ENCODE data around the gene GAS7.

DNA sequence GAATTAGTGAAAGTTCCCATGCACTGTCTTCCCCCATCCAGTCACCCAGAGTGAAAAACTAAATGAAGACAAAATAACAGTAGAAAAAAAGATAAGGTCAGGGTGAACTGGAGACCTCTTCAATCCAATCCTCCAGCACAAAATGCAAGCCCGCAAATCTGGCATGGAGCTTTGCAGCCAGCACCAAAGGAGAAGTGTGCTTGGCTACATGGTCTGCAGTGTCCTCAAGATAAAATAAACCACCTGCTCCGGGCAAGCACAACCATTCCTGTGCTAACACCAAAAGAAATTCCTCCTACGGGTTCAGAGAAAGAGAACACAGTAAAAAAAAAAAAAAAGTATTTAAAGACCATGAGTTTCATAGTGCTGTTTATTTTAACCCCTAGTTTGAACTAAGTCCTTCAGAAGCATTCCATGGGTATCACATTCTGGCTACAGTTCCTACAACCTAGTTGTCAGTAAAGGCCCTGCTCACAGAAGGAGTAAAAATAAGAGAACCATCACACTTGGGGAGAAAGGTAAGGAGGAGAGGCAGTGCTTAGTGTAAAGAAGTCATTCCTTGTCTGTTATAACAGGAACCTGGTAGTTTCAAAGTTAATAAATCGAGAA is 109.1 kb downstream of the GAS7 start:
- no peak for TF ChIP-seq POLR2A (IDR thresholded peaks at IDR 0.05)
- TF ChIP-seq, protein P1, sequence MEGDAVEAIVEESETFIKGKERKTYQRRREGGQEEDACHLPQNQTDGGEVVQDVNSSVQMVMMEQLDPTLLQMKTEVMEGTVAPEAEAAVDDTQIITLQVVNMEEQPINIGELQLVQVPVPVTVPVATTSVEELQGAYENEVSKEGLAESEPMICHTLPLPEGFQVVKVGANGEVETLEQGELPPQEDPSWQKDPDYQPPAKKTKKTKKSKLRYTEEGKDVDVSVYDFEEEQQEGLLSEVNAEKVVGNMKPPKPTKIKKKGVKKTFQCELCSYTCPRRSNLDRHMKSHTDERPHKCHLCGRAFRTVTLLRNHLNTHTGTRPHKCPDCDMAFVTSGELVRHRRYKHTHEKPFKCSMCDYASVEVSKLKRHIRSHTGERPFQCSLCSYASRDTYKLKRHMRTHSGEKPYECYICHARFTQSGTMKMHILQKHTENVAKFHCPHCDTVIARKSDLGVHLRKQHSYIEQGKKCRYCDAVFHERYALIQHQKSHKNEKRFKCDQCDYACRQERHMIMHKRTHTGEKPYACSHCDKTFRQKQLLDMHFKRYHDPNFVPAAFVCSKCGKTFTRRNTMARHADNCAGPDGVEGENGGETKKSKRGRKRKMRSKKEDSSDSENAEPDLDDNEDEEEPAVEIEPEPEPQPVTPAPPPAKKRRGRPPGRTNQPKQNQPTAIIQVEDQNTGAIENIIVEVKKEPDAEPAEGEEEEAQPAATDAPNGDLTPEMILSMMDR (IDR thresholded peaks at IDR 0.05), result no peak
